OCI-LY7 (cell line): Measurements from ENCODE around the gene TAF6.

Source experiments
- CTCF ChIP-seq: fragments of 200-600 bp; sonication (generic); conservative IDR thresholded peaks from 2 replicates; pipeline ENCODE4 v1.5.1; 2014; ENCODE audit warnings: mild to moderate bottlenecking, antibody characterized with exemption, low read length, moderate library complexity, mixed read lengths
- EZH2phosphoT487 ChIP-seq: fragments of 200-600 bp; sonication (generic); IDR thresholded peaks from 2 replicates; pipeline ENCODE4 v1.6.1; 2018; ENCODE audit warnings: low read depth, borderline replicate concordance, mild to moderate bottlenecking, mixed run types, antibody characterized with exemption, low read length, moderate library complexity, mixed read lengths

GRCh38 chr7:100122568-100122967 is 3.4 kb upstream of the TAF6 start:
- TF ChIP-seq CTCF (no peak), EZH2phosphoT487 (no peak)
